ENCODE measurements around the gene DARS1. TPM values are rescaled to one million over a fixed set of nuclear protein-coding genes. Genes with fewer than 3 reads are reported as not detected.

Gene DARS1
- total and polyA plus RNA-seq, 8 donors, result 29.8 to 49.0 (median 37.4) TPM

GRCh38 chr2:135870571-135870970 lies 114.9 kb downstream of the DARS1 start:
- intact Hi-C loops (cut with DNase I), result no loop called here
- ATAC-seq, result no peak

GRCh38 chr2:135863233-135863632 lies 122.2 kb downstream of the DARS1 start:
- intact Hi-C loops (cut with DNase I), result no loop called here
- FAIRE-seq, result no peak
- Histone ChIP-seq H3K36me3 (peaks cover 0 to 12% (median 5%) of the 10 kb centered on the region in 3 donors), H3K4me1 (no peaks in the 10 kb centered on the region), H3K27me3 (no peaks in the 10 kb centered on the region), H3K27ac (no peak overlapping the region), H3K9me3 (no peaks in the 10 kb centered on the region), H3K4me3 (no peak overlapping the region)
- no peak for TF ChIP-seq CTCF (IDR thresholded peaks at IDR 0.05)
- ATAC-seq, result no peak
- WGBS, 2 donors, result 90 to 96% methylated on average over 6 of the region's 6 CpGs
- DNase-seq, result no peak

More at GRCh38 chr2:135870571-135870970, 114.9 kb downstream of the DARS1 start:
- H3K4me3 ChIP-seq, result no peak overlapping the region
- no peaks in the 10 kb centered on the region for H3K4me1 ChIP-seq
- FAIRE-seq (no peak), DNase-seq (no peak)
- H3K9me3 ChIP-seq, result no peaks in the 10 kb centered on the region
- no peak for TF ChIP-seq CTCF (IDR thresholded peaks at IDR 0.05)
- 93 to 100% methylated on average over 1 of the region's 1 CpG for WGBS, 2 donors
- H3K27me3 ChIP-seq, result no peaks in the 10 kb centered on the region
- peaks cover 0 to 5% (median 0%) of the 10 kb centered on the region in 3 donors for H3K36me3 ChIP-seq
- H3K27ac ChIP-seq, result no peak overlapping the region

GRCh38 chr2:135862718-135863117 lies 122.7 kb downstream of the DARS1 start:
- peaks cover 0 to 12% (median 5%) of the 10 kb centered on the region in 3 donors for H3K36me3 ChIP-seq
- no peak for DNase-seq
- H3K27ac ChIP-seq, result no peak overlapping the region
- no peak overlapping the region for H3K4me3 ChIP-seq
- no peaks in the 10 kb centered on the region for H3K4me1 ChIP-seq
- no peak for FAIRE-seq
- intact Hi-C loops (cut with DNase I), result no loop called here
- no peaks in the 10 kb centered on the region for H3K9me3 ChIP-seq
- H3K27me3 ChIP-seq, result no peaks in the 10 kb centered on the region
- WGBS, 2 donors, result 88 to 93% methylated on average over 4 of the region's 4 CpGs
- ATAC-seq, result no peak
- no peak for TF ChIP-seq CTCF (IDR thresholded peaks at IDR 0.05)

Other genes starting within 250 kb of the DARS1 start
- 10 to 100 TPM; 65.0 to 80.2 (median 68.9) TPM for gene UBXN4, start 243.8 kb downstream of the DARS1 start, total RNA-seq
- gene UBXN4, start 243.8 kb downstream of the DARS1 start, polyA plus RNA-seq, result 10 to 100 TPM; 33.6 to 66.2 TPM
- under 1 TPM in 1 of 6 donors, not detected in 5; 0.06 TPM for gene LCT, start 148.4 kb downstream of the DARS1 start, total RNA-seq
- gene LCT, start 148.4 kb downstream of the DARS1 start, polyA plus RNA-seq, result under 1 TPM in 1 of 2 donors, not detected in 1; under 0.01 TPM
- 1 to 10 TPM; 1.9 to 5.7 (median 3.1) TPM for gene MCM6, start 109.2 kb downstream of the DARS1 start, total RNA-seq
- gene MCM6, start 109.2 kb downstream of the DARS1 start, polyA plus RNA-seq, result 1 to 10 TPM; 1.5 to 2.1 TPM
- 10 to 100 TPM in 2 of 6 donors, 1 to 10 TPM in 3, under 1 TPM in 1; 0.31 to 20.4 (median 2.0) TPM for gene CXCR4, start 132.5 kb upstream of the DARS1 start, total RNA-seq
- 1 to 10 TPM; 1.4 to 1.6 TPM for gene CXCR4, start 132.5 kb upstream of the DARS1 start, polyA plus RNA-seq